Activated CD4-positive, alpha-beta T cell treated with anti-CD3 and anti-CD28 coated beads, Interleukin-10, Interleukin-2, amounts not matched to agents 100 ng/mL and 50 ng/mL, durations not matched to agents 16 hours and 8 hours (primary cell): ENCODE results near the gene GDE1.

Experiments used
- DNase-seq: peaks from one replicate; pipeline ENCODE4 v3.0.0-alpha.2; 2020

GDE1 gene

DNA sequence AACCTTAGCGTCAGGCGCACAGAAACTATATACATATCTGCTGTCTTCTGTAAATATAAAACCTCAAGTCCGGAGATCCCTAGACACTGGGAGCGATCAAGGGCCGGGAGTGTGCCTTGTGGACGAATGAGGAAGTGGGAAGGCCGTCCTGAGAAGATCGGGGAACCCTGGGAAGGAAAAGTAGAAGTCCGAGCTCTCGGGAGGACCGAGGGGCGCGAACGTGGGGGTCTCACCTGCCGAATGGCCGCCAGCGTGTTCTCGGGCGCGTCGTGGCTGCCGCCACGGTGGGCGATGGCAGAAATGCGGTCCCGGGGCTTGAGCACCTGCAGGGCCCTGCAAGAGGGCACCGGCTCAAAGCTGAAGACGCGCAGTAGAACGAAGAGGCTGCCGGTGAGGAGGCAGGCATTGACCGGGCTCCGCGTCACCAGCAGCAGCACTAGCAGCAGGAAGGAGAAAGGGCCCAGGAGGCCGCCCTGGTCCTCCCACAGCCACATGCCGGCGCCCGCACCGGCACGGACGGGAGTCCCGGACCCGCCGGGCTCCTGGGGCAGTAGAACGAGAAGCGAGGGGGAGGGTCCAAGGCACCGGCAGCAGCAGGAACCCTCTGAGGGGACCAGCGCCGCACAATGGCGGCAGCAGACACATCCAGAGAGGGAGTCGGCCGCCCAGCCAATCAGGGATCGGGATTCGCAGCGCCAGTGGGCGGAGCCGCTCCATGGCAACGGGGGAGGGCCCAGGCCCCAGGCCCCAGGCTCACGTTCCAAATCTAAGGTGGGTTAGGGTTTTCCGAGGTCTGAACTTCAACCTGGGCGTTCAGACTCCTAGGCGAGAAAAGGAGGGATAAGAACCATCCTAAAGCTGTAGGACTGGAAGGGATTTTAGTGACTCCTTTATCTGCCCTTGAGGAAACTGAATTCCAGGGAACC, at the start of gene GDE1:
TSS of gene GDE1 (minus strand) at position 628 of the 926 bp plus-strand sequence. CDS start at position 494, 134 bp downstream.
- DNase-seq: peak; percentile 97

DNA sequence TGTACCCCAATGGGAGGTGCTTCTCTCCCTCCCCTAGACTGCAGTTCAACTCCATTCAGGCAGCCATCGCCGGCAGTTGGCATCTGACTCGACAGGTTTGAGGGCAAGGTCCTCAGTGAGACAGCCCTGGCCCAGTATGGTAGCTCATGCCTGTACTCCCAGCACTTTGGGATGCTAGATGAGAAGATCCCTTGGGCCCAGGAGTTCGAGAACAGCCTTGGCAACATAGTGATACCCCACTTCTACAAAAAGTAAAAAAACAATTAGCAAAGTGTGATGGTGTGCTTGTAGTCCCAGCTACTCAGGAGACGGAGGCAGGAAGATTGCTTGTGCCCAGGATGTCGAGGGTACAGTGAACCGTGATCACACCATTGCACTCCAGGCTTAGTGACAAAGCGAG, 45.7 kb upstream of the GDE1 start:
- no peak for DNase-seq

- DNase-seq: no peak
Measured at GRCh38 chr16:19566362-19566761, 44.5 kb upstream of the GDE1 start.

- no peak for DNase-seq
Measured at GRCh38 chr16:19563377-19563776, 41.5 kb upstream of the GDE1 start.

DNA sequence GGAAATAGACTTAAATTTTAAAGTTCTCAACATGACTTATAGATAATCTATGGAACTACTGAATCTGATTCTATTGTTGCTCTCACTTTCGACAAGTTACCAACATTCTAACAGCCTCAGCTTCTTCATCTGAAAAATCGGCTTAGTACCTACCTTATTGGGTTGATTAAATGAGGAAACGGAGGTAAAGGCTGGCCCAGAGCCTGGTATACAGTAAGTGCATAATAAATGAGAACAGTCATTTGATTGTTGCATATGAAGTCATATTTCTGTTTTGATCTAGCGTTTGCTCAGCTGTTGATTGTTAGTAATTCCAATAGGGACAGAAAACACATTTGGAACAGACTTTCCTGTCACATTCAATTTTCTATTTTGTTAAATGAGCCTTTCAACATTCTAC, 38.2 kb upstream of the GDE1 start:
- DNase-seq: no peak

DNA sequence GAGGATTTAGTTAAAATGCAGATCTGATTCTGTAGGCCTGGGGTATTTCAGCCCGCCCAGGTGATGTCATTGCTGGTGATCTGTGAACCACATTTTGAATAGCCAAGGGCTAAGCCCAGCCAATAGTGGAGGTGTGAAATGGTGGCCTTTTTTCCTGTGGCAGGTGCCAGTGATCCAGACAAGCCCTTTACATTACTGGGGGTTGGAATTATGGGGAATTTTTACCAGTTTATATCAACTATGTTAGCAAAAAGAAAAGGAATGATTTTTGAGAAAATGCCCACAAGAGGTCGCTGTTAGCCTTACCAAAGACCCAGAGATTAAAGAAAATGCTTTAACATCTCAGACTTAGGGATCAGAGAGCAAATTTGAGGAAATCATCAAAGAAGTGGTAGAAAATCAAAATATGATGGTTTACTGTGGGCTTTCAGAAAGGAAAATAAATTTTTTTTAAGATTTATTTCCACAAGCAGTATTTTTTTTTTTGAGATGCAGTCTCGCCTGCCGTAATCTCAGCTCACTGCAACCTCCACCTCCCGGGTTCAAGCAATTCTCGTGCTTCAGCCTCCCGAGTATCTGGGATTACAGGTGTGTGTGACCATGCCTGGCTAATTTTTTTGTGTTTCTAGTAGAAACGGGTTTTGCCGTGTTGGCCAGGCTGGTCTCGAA, 37.5 kb upstream of the GDE1 start:
- DNase-seq: peak; percentile 35

GRCh38 chr16:19555938-19556771, 34.3 kb upstream of the GDE1 start:
- DNase-seq: peak; percentile 65

GRCh38 chr16:19555186-19555937, 33.5 kb upstream of the GDE1 start, which contains the start of gene VPS35L:
TSS of gene VPS35L (plus strand) at chr16:19555703. CDS start at chr16:19555730, 27 bp downstream.
- DNase-seq: peak; percentile 97

GRCh38 chr16:19549673-19550072, 27.8 kb upstream of the GDE1 start:
- peak; percentile 59 for DNase-seq

DNA sequence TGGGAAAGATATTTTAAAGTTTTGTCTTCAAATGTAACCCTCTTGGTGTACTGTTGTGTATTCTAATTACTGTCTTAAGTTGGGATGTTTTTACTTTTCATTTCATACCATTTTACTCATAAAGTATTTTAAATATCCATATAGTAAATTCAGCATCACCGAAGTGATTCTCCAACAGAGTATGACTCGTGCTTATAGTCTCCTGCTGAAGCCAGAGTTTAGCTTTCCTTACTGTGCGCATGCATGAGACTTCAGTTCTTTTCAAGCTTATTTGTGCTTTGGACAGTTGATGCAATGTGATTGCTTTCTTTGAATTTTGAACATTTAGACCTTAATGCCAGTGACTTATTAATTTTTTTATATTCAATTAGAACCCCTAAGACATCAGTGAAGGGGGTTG, 26.2 kb upstream of the GDE1 start:
- DNase-seq: no peak

- DNase-seq: peak; percentile 49
Measured at GRCh38 chr16:19543278-19543996, 21.5 kb upstream of the GDE1 start.

DNA sequence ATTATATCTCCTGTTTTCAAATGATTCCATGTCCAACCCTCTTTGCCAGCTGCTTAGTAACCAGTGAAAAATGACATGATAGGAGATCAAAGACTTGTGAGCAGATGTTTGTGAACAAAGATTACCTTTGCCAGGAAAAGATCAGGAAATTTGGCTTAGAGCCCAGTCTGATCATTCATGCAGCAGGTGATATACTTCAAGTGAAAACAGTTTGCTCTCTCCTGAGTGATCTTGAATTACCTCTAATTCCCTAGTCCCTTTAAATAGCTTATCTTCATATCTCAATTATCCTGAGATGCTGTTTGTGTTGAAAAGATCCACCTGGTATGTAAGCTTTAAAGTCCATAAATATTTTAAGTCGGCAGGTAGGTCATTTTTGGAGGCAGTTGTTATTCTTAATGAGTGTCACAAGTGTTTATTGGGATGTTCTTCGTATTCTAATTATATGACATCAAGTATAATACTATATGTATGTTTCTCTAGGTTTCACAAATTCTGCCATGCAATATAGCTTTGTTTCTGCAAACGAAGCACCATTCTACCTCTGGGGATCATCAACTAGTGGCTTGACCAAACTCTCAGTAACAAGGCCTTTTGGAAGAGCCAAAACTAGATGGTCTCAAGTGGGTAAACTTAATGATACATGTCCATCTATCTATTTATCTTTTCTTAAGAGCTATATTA, 20.4 kb upstream of the GDE1 start:
- DNase-seq: no peak

DNA sequence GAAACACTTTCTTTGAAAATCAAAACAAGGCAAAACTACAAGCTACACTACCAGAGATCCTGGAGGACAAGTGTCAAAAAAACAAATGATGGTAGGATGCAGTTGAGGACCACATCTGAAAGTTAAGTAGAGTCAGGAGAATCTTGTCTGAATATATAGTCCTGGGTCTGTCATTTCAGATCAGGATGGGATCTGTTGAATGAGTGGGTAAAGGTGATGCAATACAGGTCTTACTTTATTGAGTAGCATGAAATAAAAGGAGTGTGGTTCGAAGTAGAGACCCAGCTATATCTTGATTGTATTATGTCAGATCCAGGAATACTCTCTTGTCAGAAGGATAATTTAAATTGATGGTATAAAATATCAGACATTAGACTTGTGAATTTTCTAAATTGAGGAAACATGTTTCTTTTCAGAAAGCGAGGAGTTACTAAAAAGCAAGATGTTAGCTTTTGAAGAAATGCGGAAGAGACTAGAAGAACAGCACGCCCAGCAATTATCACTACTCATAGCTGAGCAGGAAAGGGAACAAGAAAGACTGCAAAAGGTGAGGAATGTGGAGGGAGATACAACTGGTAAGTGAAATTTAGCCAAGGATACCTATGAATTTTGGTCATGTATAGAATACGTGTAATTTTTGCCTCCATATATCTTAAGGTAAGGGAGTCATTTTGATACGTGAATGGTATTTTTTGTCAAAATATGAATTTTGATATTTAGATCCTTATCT, 18.5 kb upstream of the GDE1 start:
- DNase-seq: no peak

- no peak for DNase-seq
Measured at GRCh38 chr16:19532601-19533000, 10.7 kb upstream of the GDE1 start.

DNA sequence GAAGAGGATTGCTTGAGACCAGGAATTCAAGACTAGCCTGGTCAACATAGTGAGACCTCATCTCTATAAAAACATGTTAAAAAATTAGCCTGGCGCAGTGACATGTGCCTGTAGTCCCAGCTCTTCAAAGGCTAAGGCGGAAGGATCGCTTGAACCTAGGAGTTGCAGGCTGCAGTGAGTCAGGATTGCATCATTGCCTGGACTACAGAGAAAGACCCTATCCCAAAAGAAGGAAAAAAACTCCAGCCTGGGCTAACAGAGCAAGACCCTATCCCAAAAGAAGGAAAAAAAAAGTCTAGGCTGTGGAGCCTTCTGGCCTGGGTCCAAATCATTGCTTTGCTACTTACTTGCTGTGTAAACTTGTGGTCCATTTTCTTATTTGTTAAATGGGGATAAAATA, 6.8 kb upstream of the GDE1 start:
- no peak for DNase-seq

- no peak for DNase-seq
Measured at GRCh38 chr16:19527161-19527560, 5.3 kb upstream of the GDE1 start.

GRCh38 chr16:19525385-19525723, 3.5 kb upstream of the GDE1 start:
- no peak for DNase-seq

DNA sequence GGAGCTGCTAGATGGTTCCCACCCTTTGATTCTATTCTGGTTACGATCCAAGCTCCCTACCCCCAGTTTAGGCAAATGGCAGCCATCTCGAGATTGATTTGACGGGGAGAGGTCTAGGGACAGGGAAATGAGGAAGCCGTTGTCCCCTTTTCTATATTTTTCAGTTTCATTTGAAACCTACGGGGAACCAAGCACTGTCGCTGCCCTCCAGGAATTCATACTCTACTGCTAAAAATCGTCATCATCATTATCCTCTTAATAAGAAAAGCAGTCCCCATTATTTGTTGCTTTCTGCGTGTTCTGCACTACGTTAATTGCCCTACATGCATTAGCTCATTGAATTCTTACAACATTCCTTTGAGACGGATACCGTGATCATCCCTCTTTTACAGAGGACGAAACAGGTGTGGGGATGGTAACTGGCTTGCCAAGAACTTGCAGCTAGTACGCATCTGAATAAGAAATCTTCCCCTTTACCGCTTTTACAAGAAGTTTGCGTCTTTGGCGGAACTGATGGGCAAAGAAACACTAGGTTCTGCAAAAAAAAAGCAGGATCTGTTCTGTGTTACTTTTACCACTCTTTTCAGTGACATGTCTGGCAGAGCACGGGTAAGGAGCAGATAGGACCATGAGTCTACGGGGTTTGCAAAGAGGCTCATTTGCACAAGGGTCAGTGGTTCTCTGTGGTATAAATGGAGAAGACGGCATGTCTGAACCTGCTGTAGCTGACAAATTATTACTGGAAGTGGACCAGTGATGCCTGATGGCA, 2.9 kb upstream of the GDE1 start:
- DNase-seq: no peak

GRCh38 chr16:19524356-19524615, 2.4 kb upstream of the GDE1 start:
- DNase-seq: no peak
